ENCODE results near the gene GTF2I.
"Not testable (repeated sequence)": the region's sequence is repeated elsewhere in the genome, so short reads cannot be mapped to it uniquely, and the experiment has no call there.

Gene GTF2I

GRCh38 chr7:74655324-74655723 is 2.2 kb upstream of the GTF2I start:
- intact Hi-C loops (cut with DNase I) = loop anchor here (10.0 kb wide), 1 partner anchor 201 kb away; the partner anchor contains the start of gene GTF2IRD1
- no peak for DNase-seq

- DNase-seq = peak in 1 of 42 donors; percentile 17
- intact Hi-C loops (cut with DNase I) = loop anchor here (10.0 kb wide), 1 partner anchor 201 kb away; the partner anchor contains the start of gene GTF2IRD1
Measured at GRCh38 chr7:74655768-74656440, 1.6 kb upstream of the GTF2I start.

- intact Hi-C loops (cut with DNase I) = loop anchor here (10.0 kb wide), 1 partner anchor 202 kb away; the partner anchor contains the start of gene GTF2IRD1
- peak; percentile 42 to 91 (median 79) for DNase-seq
Measured at GRCh38 chr7:74656441-74656836, 1.1 kb upstream of the GTF2I start.

- intact Hi-C loops (cut with DNase I) = loop anchor here (10.0 kb wide), 1 partner anchor 202 kb away; the partner anchor contains the start of gene GTF2IRD1
- peak; percentile 93 to 99 (median 98) for DNase-seq
Measured at GRCh38 chr7:74656837-74657691, 454 bp upstream of the GTF2I start.

- peak; percentile 84 to 98 (median 96) for DNase-seq
- intact Hi-C loops (cut with DNase I) = loop anchor here (10.0 kb wide), 1 partner anchor 204 kb away; the partner anchor contains the start of gene GTF2IRD1
Measured at GRCh38 chr7:74658178-74659004, 873 bp downstream of the GTF2I start.

GRCh38 chr7:74660202-74660601 is 2.7 kb downstream of the GTF2I start:
- peak in 1 of 42 donors; percentile 17 for DNase-seq
- intact Hi-C loops (cut with DNase I) = not testable (repeated sequence)

- intact Hi-C loops (cut with DNase I) = not testable (repeated sequence)
- peak in 1 of 42 donors; percentile 23 for DNase-seq
Measured at GRCh38 chr7:74661836-74662794, 4.6 kb downstream of the GTF2I start.

GRCh38 chr7:74665296-74665938 is 7.9 kb downstream of the GTF2I start:
- intact Hi-C loops (cut with DNase I) = no loop called here
- no peak for DNase-seq

GRCh38 chr7:74667013-74667412 is 9.5 kb downstream of the GTF2I start:
- DNase-seq; intact Hi-C loops (cut with DNase I): not testable (repeated sequence)

GRCh38 chr7:74667520-74667919 is 10.0 kb downstream of the GTF2I start:
- DNase-seq; intact Hi-C loops (cut with DNase I): not testable (repeated sequence)

- peak in 1 of 42 donors; percentile 16 for DNase-seq
- intact Hi-C loops (cut with DNase I) = no loop called here
Measured at GRCh38 chr7:74671602-74672001, 14.1 kb downstream of the GTF2I start.

GRCh38 chr7:74672343-74672915 is 14.9 kb downstream of the GTF2I start:
- peak in 1 of 42 donors; percentile 22 for DNase-seq
- intact Hi-C loops (cut with DNase I) = no loop called here

- DNase-seq = no peak
- intact Hi-C loops (cut with DNase I) = no loop called here
Measured at GRCh38 chr7:74674166-74674565, 16.6 kb downstream of the GTF2I start.

GRCh38 chr7:74682829-74683228 is 25.3 kb downstream of the GTF2I start:
- DNase-seq = no peak
- intact Hi-C loops (cut with DNase I) = no loop called here

- intact Hi-C loops (cut with DNase I) = no loop called here
- peak in 1 of 42 donors; percentile 22 for DNase-seq
Measured at GRCh38 chr7:74683799-74684198, 26.3 kb downstream of the GTF2I start.

- intact Hi-C loops (cut with DNase I) = no loop called here
- DNase-seq = peak in 1 of 42 donors; percentile 28
Measured at GRCh38 chr7:74684473-74684872, 27.0 kb downstream of the GTF2I start.

- intact Hi-C loops (cut with DNase I) = no loop called here
Measured at GRCh38 chr7:74684921-74685320, 27.4 kb downstream of the GTF2I start.

More at GRCh38 chr7:74684921-74685320, 27.4 kb downstream of the GTF2I start:
- peak in 1 of 42 donors; percentile 21 for DNase-seq

All from head of caudate nucleus (tissue), 42 donors.